Fibroblast of skin of back (primary cell): Measurements from ENCODE around the gene ANKFN1.
"Not testable (repeated sequence)": the region's sequence is repeated elsewhere in the genome, so short reads cannot be mapped to it uniquely, and the experiment has no call there.

Experiments
- DNase-seq: peaks from one replicate; pipeline ENCODE4 v3.0.0-alpha.2; 2013

Gene ANKFN1

DNA sequence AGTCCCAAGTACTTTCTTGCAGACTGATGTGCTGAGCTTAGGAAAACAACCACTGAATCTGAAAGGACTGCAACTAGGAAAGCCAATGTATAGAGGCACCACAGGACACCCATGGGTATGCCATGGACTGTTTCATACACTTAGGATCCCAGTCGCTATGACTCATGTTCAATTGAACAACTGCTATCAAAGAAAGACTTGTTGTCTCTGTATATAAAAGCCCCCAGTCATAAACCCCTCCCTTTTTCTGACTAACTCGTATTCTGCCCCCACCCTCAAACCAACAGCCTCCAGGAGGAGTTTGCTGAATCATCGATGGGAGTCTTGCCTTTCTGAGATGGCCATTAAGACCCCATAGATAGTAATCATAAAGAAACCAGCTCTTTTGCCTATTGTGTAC is 205.4 kb downstream of the ANKFN1 start:
- DNase-seq = no peak

DNA sequence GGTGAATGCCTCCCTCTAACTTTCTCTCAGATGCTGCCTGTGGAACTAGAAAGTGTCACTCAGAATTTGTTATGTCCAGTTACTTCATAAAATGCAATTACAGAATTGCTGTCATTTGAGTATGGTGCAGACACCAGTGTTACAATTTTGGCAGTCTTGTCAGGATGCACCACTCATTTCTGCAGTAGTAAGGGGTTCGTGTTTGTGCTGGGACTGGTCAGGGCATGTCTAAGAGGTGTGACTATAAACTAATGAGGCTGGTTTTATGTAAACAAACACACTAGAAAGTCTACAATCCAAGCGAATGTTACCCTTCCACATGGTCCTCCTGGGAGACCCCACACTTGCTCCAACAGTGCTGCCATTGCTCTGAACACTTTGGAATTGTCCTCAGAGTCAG is 206.2 kb downstream of the ANKFN1 start:
- no peak for DNase-seq

DNA sequence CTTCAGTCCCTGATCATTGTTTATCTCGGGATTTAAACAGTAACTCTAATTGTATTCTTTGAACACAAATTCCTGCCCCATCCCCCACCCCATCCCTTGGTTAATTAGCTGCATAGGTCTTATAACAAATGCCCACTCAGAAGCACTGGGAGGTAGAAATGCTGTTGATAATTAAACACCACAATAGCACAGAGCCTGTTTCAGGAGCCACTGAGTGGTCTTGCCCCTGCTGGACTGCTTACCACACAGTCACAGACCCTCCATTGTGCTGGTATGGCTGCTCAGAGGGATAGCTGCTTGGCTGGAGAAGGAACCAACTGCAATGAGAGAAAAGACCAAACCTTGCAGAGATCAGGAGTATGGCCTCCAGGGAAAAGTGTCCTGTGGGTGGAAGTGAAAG is 214.1 kb downstream of the ANKFN1 start:
- DNase-seq = no peak

DNA sequence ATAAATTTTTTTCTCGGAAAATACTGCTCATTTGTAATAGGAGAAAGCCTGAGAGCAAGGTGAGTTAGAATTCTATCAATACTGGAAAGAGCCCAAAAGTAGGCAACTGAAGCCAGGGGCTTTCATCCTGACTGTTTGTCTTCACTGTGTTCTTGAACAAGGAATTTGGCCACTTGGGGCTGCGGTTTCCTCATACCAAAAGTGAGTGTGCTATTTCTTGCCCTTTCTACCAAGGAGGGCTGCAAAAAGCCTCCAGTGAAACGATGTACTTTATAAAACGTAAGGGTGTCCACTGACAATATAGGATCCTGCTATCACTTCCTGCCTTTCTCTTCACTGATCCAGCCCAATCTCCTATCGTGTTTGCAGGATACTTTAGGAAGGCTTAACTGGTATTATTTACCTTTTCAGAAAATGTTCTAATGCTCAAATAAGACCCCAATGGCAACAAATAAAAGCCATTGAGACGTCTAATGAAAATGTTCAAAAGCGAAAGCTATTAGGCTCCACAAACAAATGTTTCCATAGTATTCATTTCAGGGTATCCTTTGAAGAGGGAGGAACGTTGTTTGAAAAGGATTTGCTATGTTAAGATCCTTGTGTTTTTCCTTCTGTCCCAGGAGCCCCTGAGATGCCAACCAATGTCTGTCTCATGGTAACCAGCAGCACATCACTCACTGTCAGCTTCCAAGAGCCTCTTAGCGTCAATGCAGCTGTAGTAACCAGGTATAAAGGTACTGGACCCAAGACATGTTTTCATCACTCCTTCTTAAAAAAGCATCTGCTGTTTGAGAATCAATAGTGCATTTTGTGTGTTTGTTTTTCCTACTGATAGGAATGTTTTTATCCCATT is 220.9 kb downstream of the ANKFN1 start:
- no peak for DNase-seq

DNA sequence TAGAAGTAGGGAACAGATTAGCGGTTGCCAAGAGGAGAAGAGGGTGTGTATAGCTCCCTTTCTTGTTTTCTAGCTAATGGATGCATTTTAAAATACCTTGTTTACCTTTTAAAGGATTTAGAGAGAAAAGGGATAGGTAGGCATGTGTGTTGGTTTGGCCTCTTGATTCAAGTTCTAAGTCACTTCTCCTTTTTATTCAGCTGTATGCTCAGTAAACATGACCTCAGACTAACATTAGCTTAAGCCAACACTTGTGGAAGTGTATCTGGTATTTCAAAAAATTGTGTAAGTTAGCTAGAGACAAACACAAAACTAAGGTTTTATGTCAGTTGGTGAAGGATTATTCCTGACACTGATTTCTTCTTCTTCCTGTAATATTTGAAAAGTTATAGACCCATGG is 236.1 kb downstream of the ANKFN1 start:
- DNase-seq = no peak

DNA sequence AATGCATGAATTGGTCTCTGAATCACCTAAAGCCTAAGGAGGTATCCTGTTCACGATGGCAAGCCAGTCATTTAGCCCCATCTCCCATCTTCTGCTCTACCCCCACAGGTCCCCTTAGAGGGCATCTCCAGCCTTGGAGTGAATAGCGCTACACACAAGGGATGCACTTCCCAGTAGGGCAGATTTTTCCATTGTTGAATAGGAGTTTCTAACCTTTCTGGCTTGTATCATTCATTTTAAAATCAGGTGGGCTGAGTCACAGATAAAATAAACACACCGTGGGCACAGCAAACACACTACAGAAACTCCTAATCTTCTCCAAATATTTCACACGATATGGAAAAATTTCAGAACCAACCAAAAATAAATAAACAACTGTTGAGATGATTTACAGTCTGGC is 239.0 kb downstream of the ANKFN1 start:
- DNase-seq = no peak

DNA sequence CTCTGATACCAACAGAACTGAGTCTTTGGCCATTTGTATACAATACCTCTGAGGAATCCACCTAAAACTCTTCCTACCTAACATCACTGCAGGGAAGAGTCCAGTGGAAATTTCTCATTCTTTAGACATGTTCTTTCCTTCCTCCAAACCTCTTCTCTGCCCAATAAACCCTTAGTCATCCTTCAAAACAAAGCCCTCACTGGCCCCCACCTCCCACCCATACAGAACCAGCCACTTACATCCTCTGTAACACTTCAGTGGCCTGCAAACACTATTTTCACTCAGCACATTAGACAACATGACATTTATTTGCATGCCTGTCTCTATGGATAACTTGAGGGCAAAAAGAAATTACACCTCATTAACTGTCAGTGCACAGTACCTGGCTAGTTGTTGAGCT is 239.9 kb downstream of the ANKFN1 start:
- DNase-seq = no peak

DNA sequence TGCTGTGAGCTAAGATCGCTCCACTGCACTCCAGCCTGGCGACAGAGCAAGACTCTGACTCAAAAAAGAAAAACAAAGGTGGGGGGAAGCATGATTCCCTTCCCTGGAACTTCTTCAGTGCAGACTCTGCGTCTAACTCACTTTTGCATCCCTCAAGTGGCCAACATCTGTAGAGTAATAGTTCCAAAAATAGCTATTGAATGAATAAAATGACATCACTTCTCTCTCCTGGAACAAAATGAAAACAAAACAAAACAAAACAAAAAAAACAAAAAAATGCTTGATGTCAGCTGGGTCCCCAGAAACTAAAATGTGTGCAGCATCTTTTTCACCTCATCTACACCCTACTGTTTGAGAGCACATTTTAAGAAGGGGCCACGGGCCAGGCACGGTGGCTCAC is 242.5 kb downstream of the ANKFN1 start:
- DNase-seq = no peak

DNA sequence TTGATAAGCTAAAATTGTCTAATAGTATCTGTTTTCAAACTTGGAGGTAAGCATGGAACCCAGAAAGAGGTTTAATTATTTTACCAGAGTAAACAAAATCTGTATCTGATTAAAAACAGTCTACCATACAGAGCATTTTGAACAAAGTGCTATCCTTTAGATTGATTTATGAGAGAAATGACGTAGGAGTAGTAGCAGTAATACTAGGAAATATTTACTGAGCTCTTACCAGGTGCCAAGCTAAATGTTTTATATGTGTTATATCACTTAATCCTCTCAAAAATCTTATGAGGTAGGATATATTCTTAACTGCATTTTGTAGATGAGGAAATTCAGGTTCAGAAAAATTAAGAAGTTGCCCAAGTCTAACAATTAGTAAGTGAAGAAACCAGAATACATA is 253.8 kb downstream of the ANKFN1 start:
- DNase-seq = no peak

DNA sequence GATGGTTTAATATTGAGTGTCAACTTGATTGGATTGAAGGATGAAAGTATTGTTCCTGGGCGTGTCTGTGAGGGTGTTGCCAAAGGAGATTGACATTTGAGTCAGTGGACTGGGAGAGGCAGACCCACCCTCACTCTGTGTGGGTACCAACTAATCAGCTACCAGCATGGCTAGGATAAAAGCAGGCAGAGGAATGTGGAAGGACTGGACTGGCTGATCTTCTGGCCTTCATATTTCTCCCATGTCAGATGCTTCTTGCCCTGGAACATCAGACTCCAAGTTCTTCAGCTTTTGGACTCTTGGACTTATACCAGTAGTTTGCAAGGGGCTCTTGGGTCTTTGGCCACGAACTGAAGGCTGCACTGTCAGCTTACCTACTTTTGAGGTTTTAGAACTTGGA is 259.1 kb downstream of the ANKFN1 start:
- DNase-seq = not testable (repeated sequence)

DNA sequence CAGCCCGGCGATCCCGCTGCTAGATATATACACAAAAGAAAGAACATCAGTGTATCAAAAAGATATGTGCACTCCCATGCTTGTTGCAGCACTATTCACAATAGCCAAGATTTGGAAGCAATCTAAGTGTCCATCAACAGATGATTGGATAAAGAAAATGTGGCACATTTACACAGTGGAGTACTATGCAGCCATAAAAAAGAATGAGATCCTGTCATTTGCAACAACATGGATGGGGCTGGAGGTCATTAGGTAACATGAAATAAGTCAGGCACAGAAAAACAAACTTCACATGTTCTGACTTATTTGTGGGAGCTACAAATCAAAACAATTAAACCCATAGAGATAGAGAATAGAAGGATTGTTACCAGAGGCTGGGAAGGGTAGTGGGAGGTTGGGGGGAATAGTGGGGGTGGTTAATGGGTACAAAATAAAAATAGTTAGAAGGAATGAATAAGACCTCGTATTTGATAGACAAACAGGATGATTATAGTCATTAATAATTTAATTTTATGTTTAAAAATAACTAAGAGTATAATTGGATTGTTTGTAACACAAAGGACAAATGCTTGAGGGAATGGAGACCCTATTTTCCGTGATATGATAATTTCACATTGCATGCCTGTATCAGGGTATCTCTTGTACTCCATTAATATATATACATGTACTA is 263.5 kb downstream of the ANKFN1 start:
- DNase-seq = no peak

DNA sequence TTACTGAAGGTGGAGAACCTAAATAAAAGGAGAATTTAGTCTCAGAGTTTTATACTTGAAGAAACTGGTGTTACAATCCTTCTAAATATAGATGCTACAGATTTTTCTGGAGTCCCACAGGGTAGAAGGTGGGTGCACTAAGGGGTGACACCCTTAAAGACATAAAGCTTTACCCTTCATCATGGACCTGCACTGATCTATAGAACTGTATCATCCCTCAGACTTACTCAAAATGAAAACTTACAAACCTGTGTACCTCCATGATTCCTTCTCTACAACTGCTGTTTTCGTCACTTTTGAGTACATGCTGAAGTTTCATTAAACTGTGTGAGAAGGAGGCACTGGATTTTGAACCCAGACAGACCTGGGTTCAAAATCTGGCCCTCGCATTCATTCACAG is 270.7 kb downstream of the ANKFN1 start:
- no peak for DNase-seq

DNA sequence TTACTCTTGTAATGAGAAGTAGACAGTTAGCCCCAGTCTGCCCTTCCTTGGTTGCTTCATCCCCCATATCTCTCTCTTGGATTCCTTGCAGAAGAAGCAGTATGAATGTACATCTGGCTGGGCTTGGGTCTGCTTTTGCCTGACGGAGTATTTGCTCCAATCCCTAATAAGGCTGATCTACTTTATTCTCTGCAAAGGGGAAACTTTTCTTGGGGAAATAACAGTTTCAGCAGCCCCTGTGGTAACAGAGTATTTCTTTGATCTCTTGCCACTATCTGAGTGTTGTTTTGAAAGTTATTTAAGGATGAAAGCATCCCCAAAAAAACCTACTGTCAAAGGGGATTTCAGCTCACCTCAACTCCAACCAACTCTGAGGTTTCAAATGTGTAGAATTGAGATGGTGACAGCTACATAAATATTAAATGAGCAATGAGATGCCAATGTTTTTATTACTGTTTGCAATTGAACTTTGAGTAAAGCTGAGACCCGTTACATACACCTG is 271.3 kb downstream of the ANKFN1 start:
- DNase-seq = no peak

DNA sequence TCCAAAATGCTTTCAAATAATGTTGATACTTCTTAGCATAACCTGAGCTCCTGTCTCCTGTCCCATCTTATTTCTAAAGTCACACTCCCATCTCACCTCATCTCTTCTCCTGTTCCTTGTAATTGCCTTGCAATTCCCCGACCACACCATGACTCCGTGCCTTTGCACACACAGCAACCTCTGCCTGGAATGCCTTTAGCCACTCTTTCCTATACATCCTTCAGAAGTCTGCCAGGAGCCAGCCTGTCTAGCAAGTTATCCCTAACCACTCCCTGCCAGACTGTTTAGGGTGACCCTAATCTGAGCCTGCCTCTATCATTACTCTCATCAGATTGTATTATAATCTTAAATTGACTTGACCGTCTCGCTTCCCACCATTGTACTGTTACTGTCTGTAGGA is 272.2 kb downstream of the ANKFN1 start:
- DNase-seq = no peak

DNA sequence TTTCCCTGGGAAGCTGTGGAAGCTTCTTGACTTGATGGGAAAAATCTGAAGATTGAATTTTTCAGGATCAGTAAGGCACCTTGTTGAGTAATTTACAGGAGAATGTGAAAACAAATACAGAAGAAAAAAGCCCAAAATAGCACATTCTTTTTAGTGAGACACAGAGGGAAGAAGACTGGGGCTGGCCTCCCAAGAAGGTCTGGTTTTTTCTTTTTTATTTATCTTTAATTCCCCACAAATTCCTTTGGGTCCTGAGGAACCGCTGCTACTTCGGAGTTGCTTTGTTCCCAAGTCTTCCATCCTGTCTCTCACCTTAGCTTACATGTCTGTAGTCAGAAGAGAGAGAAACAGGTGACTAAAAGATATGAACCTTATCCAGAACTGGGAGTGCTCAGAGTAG is 273.6 kb downstream of the ANKFN1 start:
- DNase-seq = no peak

DNA sequence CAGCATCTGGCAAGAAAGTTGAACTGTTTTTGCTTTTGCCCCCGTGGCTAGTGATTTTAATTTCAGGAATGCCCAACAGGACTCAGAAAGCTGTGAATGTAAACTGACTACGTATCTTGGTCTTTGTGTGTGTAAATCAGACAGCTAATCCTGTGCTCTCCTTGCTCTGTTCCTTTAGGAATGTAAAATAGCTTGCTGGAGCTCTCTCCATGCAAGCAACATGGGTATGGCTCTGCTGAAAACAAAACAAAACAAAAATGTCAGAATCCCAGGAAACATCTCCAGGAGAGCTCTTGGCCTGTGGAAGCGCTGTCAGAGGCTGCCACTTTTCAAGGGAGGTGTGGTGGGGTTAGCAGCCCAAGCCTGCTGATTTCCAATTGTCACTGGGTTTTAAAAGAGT is 278.5 kb downstream of the ANKFN1 start:
- DNase-seq = peak; percentile 52

DNA sequence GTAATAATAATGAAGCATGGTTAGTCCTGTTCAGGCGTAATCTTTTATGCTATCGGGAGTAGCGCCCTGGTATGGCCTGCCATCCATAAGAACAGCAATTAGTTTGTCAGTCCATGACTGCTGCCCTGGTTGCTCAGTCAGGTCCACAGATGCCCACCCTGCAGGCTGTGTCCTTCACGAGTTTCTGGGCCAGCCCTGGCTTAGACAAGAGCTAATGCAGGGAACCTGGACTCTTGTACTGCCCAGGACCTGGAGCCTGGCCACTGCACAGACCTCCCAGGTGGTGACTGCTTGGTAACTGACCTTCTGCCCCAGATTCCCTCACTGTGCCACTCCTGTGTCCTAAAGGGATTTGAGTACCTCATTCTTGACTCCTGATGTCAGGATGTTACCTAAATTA is 279.2 kb downstream of the ANKFN1 start:
- DNase-seq = no peak

DNA sequence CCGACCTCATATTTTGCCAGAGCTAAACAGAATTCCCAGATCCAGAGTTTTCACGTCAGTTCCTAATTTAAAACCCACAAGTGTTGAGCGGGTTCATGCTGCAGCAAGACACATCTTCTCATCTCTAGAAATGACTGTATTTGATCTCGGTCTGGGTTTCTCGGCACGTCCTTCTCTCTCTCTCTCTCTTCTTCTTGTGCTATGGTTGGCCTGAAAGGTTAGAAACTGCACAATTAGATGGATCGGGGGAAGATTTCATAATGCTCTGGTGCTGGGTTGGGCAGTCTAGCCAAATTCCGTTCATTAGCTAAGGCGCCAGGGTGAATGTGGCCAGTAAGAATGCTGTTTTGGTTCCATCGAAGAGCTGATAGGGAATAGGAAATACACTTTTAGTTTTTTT is 281.3 kb downstream of the ANKFN1 start:
- peak; percentile 8 for DNase-seq

DNA sequence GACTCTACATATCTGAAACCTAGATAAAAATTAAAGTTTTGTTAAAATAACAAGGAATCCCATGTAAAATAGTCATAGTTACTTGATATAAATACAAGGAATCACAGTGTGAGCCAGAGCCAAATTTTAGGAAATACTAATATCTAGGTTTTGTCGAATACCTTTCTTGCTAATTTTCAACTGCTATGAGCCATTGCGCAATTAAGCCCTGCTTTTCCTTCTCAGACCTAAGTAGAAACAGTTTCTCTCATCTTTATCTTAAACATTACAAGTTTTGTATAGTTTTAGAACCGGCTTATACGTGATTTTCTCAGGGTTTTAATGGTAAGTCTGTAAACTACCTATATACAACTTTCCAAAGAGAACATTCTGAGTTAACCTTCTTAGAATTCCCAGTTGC is 282.9 kb downstream of the ANKFN1 start:
- no peak for DNase-seq

DNA sequence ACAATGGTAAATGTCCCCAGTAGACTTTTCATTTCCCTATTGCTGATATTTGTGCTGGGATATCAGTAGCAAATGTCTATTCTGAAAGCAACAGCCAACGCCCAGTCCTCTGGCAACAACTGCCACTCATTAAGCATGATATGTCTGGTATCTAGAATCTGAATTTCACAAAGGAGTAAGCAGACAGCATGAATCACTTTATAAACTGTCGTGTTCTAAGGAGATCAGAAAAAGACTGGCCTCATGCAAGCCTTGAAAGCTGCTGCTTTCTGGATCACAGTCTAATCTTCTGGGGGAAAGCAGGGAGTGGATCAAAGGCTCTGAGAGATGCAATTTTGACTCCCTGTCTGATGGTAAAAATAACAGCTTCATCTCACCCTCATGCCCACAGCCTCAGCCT is 287.1 kb downstream of the ANKFN1 start:
- peak; percentile 66 for DNase-seq

DNA sequence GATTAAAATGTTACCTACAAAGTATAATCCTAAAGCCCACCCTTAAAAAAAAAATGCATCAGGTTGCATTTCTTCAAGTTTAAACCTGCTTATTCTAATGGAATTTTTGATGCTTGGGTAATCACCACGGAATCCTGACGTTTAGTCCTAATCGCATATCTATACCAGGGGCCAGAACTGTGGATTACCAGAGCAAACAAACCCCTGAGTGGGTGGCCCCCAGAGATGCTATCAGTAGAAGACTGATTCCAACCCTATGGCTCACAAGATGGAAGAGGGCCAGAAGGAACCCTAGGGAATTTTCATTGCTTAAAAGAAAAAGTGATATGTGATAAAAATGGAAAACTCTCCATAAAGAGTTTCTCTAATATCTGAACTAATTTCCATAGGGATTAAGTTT is 288.0 kb downstream of the ANKFN1 start:
- peak; percentile 86 for DNase-seq

DNA sequence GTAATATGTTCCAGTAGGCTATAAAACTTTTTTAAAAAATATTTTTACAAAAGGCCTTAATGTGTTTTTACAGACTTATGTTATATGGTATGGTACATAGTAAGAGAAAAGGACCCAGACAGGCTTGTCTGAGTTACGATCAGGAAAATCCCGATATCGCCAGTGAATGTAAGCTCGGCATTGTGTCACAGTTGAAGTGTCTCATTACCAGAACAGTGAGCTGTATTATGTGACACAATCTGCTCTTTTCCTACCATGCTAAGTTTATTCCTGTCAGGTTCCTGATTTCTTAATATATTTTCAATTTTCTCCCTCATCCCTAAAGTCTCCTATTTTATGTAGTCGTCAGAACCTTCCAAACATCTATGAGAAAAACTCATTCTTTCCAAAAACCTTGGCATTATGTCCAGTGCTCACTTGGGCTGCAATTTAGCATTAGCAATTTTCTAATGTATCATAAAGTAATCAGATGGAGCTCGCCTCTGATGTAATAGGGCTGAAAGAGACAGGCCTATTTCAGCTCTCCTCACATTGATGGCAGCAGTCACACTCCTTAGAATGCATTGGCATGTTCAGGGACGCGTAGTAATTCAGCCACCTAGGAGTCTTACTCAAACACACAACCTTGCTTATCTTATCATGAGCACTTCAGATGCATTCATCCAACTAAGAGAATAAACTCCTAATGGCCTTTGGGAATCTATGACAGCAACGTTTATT is 292.6 kb downstream of the ANKFN1 start:
- no peak for DNase-seq

DNA sequence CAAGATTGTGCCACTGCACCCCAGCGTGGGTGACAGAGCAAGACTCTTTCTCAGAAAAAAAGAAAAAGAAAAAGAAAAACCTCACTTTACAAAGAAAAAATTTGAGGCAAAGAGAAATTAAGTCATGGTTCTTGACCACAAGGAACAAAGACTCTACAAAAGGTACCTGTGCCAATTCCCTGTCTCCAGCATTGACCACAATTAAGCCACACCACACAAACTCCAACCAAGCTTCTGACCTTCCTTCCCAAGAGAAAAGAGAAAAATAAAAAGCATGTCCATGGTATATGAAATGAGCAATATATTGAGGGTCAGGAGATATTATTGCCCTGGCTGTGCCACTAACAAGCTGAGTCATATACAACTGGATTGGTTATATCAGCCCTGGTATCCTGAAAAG is 293.9 kb downstream of the ANKFN1 start:
- DNase-seq = no peak

DNA sequence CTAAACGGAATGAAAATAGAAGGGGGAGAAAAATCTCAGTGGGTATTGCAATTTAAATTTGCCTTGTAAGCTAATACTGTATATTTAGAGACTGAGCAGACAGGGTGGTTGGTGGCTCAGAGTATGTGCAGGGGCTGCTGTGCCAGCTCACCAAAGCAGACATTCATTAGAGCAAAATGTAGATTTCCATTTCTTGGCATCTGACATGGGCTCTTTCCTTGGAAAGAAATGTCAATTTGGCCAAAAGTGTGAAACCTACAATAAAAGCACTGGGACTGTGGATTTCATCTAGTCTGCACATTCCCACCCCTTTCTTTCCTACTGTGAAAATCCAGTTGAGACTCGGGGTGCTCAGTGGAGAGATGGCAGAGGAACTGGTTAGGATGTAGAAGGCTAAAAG is 295.1 kb downstream of the ANKFN1 start:
- no peak for DNase-seq
